Ascending aorta (tissue), 2 donors: Measurements from ENCODE around the gene PACRGL. TPM values are rescaled to one million over a fixed set of nuclear protein-coding genes. Genes with fewer than 3 reads are reported as not detected.

Source experiments
- DNase-seq, 2 donors: peaks; one replicate each; pipeline ENCODE4 v3.0.0-alpha.2; 2019; ENCODE audit warnings: low spot score in 2 of 2
- H3K27ac ChIP-seq, 2 donors: fragments of 200-600 bp; sonication (generic); one replicate each; pipeline ENCODE4 v1.5.1; 2016 to 2017; ENCODE audit warnings: mild to moderate bottlenecking in 1 of 2
- H3K27me3 ChIP-seq: fragments of 200-600 bp; sonication (generic); one replicate; pipeline ENCODE4 v1.5.1; 2017
- H3K36me3 ChIP-seq, 2 donors: fragments of 200-600 bp; sonication (generic); one replicate each; pipeline ENCODE4 v1.5.1; 2016
- H3K4me1 ChIP-seq, 2 donors: fragments of 200-600 bp; sonication (generic); one replicate each; pipeline ENCODE4 v1.5.1; 2016 to 2017; ENCODE audit warnings: mild to moderate bottlenecking in 1 of 2
- H3K4me3 ChIP-seq, 2 donors: fragments of 200-600 bp; sonication (generic); one replicate each; pipeline ENCODE4 v1.5.1; 2016 to 2017; ENCODE audit warnings: mild to moderate bottlenecking in 1 of 2
- H3K9me3 ChIP-seq, 2 donors: fragments of 200-600 bp; sonication (generic); one replicate each; pipeline ENCODE4 v1.5.1; 2016
- CTCF ChIP-seq, 3 experiments: fragments of 200-600 bp in 2 of 3; fragments of 450-650 bp in 1 of 3; sonication (generic) in 2 of 3; IDR thresholded peaks; one replicate each; pipeline ENCODE4 v1.5.1; 2016 to 2019; ENCODE audit warnings: antibody characterized with exemption in 3 of 3, mild to moderate bottlenecking in 1 of 3, moderate library complexity in 1 of 3
- intact Hi-C: fragments of 100-400 bp; cut with DNase I; formaldehyde crosslinking; loops from one replicate; pipeline ENCODE4 v1.15.1; 2023
- total RNA-seq: library from RNA; depleted of rRNA; stranded (reverse); fragments of >200 nt; gene quantifications from one replicate; pipeline ENCODE4 v1.1.0, GENCODE V29; 2016

The PACRGL gene
- total RNA-seq, 1 donor from 2014 or later, result 18.3 TPM

GRCh38 chr4:20760053-20760452 lies 59.8 kb downstream of the PACRGL start:
- Histone ChIP-seq H3K4me3 (no peak overlapping the region), H3K27me3 (no peaks in the 10 kb centered on the region), H3K9me3 (no peaks in the 10 kb centered on the region), H3K36me3 (no peaks in the 10 kb centered on the region), H3K27ac (no peak overlapping the region), H3K4me1 (no peaks in the 10 kb centered on the region)
- intact Hi-C loops, result no loop called here
- DNase-seq, result no peak
- TF ChIP-seq CTCF (IDR thresholded peaks at IDR 0.05), result no peak

GRCh38 chr4:20761382-20761781 lies 61.1 kb downstream of the PACRGL start:
- Histone ChIP-seq H3K4me1 (no peaks in the 10 kb centered on the region), H3K27me3 (no peaks in the 10 kb centered on the region), H3K4me3 (no peak overlapping the region), H3K36me3 (no peaks in the 10 kb centered on the region), H3K9me3 (no peaks in the 10 kb centered on the region), H3K27ac (no peak overlapping the region)
- TF ChIP-seq CTCF (IDR thresholded peaks at IDR 0.05), result no peak
- intact Hi-C loops, result no loop called here
- no peak for DNase-seq

- no peak overlapping the region for H3K27ac ChIP-seq
- H3K36me3 ChIP-seq, result no peaks in the 10 kb centered on the region
- no peak for TF ChIP-seq CTCF (IDR thresholded peaks at IDR 0.05)
- no peaks in the 10 kb centered on the region for H3K9me3 ChIP-seq
- no peak overlapping the region for H3K4me3 ChIP-seq
- intact Hi-C loops, result no loop called here
- no peaks in the 10 kb centered on the region for H3K4me1 ChIP-seq
- no peak for DNase-seq
- no peaks in the 10 kb centered on the region for H3K27me3 ChIP-seq
Measured at GRCh38 chr4:20761826-20762225, 61.6 kb downstream of the PACRGL start.

- TF ChIP-seq CTCF (IDR thresholded peaks at IDR 0.05), result no peak
- DNase-seq, result no peak
- H3K4me3 ChIP-seq, result no peak overlapping the region
- H3K27ac ChIP-seq, result no peak overlapping the region
- intact Hi-C loops, result no loop called here
- no peaks in the 10 kb centered on the region for H3K9me3 ChIP-seq
- no peaks in the 10 kb centered on the region for H3K36me3 ChIP-seq
- no peaks in the 10 kb centered on the region for H3K4me1 ChIP-seq
- no peaks in the 10 kb centered on the region for H3K27me3 ChIP-seq
Measured at GRCh38 chr4:20764366-20764992, 64.2 kb downstream of the PACRGL start.

GRCh38 chr4:20773144-20773997 lies 73.1 kb downstream of the PACRGL start:
- H3K9me3 ChIP-seq, result no peaks in the 10 kb centered on the region
- intact Hi-C loops, result no loop called here
- H3K4me3 ChIP-seq, result no peak overlapping the region
- H3K4me1 ChIP-seq, result no peaks in the 10 kb centered on the region
- DNase-seq, result no peak
- H3K27ac ChIP-seq, result no peak overlapping the region
- no peaks in the 10 kb centered on the region for H3K36me3 ChIP-seq
- no peaks in the 10 kb centered on the region for H3K27me3 ChIP-seq
- peak; percentile 16 to 57 (median 57) for TF ChIP-seq CTCF (IDR thresholded peaks at IDR 0.05)
